GM19467 (cell line): ENCODE measurements around the gene MTRR.
"Not testable (repeated sequence)": the region's sequence is repeated elsewhere in the genome, so short reads cannot be mapped to it uniquely, and the experiment has no call there.

Experiments used
- ATAC-seq: cut with Tn5 transposase; IDR thresholded peaks from one replicate; pipeline ENCODE4 v1.9.1; 2021; ENCODE audit warnings: mild to moderate bottlenecking, moderate library complexity; ENCODE audit not compliant: unreplicated experiment

Gene MTRR

DNA sequence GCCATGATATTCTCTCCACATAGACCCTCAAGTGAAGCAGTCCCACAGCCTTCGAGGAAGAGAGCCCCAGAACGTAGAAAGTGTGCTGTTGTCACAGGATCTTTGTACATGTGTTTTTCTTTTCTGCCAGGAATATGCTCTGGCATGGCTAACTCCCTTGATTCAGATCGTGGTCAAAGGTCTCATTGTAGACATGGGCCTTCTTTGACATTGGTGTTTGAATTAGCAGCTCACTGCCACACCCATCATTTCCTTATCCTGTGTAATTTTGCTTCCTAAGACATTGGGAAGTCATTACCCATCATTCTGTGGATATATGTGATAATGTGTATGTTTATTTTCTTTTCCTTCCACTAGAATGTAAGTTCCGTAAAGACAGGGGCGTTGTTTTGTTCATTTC lies 25.5 kb downstream of the MTRR start:
- ATAC-seq: no peak

DNA sequence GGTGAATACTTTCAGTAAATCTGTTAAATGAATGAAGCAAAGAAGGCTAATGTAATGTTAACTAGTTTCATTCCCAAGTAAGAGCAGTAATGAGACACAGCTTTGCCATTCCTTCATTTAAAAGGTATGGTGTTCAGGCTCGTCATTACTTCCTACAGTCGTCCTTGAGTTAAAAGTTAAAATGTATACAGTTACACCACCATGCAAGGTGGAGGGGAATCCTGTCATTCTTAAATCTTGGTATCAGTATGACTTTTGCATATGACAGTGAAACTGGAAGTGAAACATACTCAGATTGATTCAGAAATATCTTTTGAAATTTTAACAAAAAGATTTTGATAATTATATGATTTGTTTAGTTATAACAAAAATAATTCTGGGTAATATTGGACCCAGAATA lies 25.9 kb downstream of the MTRR start:
- peak; percentile 96 for ATAC-seq

DNA sequence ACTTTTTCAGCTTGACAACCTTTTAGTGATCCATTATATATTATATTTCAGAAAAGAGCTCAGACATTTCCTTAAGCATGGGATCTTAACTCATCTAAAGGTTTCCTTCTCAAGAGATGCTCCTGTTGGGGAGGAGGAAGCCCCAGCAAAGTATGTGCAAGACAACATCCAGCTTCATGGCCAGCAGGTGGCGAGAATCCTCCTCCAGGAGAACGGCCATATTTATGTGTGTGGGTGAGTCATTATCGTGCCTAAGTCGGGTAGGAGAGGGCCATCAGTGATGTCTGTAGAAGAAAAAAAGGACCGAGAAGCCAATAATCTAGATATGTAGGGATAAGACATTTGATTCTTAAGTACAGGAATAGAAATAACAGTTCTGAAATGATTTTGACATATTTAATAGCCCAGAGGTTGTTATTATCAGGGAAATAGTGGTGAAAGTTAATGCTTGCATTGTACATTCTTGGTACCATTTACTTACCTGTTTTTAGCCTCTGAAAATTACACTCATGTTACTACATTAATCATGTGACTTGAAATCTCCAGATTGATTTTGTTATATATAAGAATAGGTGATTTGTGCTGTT lies 28.2 kb downstream of the MTRR start:
- ATAC-seq: no peak

DNA sequence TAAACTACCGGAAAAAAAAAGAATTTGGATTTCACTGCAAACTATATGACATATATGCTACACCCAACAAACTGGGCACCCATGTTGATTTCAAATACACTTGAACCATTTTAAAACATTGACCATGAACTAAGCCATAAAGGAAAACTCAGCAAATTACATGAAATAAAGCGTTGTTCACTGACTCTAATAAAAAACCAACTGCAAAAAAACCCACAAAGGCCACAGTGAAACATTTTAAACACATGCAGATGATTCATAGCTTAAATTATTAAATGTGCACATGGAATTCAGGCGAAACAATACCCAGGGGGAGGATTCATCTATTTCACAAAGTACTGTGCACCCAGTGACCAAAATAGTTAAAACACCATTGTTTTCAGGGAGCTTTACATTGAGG lies 33.3 kb downstream of the MTRR start:
- ATAC-seq: no peak

DNA sequence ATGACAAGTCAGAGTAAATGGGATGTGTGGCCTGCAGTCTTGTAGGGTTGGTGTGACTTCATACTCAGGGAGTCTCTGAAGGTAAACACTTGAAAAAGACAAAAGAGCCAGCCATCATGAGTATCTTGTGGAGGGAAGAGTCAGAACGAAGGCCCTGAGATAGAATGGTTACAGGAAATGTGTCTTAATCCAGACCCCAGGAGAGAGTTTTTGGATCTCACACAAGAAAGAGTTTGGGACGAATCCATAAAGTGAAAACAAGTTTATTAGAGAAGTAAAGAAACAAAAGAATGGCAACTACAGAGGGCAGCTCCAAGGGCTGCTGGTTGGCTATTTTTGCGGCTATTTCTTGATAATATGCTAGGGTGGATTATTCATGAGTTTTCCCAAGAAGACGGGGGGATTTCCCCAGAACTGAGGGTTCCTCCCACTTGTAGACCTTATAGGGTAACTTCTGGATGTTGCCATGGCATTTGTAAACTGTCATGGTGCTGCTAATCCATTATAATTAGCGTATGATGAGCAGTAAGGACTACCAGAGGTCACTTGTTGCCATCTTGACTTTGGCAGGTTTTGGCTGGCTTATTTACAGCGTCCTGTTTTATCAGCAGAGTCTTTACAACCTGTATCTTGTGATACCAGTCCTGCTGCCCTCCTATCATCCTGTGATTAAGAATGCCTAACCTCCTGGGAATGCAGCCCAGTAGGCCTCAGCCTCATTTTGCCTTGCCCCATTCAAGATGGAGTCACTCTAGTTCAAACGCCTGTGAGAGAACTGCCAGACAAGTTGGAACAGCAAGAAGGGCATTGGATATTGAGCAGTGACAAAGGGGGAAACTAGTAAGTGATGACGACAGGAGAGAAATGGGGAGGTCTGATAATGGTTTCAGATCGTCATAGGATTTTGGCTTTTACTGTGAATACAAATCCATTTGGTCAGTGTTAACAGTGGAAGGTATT lies 34.0 kb downstream of the MTRR start:
- no peak for ATAC-seq

DNA sequence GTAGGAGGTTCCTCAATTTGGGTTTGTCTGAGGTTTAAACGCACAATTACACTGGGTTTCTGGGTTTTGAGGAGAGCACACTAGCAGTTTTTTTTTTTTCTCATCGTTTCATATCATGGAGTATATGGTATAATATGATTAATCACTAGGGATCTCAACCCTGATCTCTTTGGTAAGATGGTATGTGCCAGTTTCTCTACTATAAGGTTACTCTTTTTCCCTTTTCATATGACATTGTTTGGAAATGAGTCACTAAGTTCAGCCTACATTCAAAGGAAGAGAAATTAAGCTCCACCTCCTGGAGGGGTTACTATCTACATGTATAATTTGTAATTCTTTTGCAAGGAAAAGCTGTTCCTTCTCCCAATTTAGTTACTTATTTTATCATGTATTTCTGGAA lies 35.2 kb downstream of the MTRR start:
- ATAC-seq: no peak

DNA sequence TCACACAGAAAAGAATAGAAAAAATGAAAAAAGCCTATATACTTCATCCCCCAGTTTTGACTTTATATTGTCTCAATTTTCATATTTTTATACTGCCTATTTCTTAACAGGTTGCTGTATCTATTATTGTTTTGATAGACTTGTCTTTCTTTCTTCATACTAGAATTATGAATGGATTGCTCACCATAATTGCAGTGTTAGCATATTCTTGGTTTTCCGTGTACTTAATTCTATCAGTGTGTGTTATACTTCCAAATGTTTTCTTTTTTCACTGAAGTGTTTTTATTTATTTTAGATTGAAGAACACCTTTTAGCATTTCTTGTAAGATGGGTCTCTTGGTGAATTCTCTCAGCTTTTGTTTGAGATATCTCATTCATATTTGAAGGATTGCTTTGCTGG lies 38.7 kb downstream of the MTRR start:
- ATAC-seq: no peak

DNA sequence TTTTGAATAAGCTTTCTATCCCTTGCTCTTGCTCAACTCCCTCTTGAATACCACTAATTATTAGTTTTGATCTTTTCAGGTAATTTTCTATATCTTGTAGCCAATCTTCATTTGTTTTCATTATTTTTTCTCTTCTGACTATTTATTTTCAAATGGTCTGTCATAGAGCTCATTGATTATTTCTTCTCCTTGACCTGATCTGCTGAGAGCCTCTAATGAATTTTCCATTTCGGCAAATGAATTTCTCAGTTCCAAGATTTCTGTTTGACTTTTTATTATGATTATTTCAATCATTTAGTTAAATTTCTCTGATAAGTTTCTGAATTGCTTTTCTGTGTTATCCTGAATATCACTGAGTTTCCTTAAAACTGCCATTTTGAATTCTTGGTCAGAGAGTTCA lies 39.4 kb downstream of the MTRR start:
- ATAC-seq: no peak

DNA sequence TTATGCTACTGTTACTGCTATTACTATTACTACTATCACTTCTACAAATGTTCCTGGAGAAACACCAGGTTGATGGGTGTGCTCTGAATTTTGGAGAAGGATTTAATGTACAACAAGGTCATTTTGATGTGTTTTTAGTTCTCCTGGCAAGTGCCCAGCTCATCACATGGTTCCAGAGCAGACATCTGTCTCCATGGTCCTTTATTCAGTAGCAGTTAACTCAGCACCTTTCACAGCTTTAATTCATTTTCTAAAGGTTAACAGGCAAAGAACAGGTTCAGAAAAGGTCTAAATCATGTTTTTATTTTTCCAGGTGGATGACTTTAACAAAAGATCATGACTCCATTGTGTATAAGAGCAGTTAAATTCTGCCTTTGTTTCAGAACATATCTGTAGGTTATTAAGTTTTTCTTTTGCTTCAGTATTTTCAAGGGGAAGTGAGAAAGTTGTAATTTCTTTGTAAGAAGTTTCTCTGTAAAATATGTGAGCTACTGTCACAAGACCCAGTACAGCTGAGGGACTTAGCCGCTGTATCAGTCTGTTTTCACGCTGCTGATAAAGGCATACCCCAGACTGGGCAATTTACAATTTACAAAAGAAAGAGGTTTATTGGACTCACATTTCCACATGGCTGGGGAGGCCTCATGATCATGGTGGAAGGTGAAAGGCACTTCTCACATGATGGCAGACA lies 41.9 kb downstream of the MTRR start:
- ATAC-seq: no peak

DNA sequence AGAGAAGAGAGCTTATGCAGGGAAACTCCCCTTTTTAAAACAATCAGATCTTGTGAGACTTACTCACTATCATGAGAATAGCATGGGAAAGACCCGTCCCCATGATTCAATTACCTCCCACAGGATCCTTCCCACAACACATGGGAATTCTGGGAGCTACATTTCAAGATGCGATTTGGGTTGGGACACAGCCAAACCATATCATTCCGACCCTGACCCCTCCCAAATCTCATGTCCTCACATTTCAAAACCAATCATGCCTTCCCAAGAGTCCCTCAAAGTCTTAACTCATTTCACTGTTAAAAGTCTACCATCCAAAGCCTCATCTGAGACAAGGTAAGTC lies 42.5 kb downstream of the MTRR start:
- not testable (repeated sequence) for ATAC-seq

DNA sequence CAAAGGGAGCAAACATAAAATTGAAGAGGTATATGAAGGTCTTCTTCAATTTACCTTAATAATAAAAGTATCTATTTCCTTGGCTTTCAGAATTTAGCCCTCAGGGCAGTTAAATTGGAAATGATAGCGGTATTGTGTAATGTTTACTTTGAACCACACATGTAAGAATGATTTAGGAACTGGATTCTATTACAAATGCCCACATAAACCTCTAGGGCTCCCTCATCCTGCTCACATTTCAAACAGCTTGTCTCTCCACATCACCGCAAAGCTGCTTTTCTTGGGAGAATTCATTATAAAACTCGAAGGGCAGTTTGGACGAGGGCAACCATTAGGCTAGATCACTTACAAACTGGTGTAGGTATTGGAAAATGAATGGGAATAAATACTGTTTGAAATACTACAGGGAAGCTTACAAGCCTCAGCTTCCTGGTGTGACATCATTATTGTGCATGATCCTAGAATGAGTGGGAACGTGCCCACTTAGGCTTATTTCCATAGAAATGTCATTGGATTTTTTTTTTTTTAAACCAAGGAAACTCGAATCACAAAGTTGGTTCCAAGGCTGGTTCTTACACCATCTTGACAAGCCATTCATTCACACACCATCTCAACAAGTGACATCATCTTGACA lies 47.3 kb downstream of the MTRR start:
- no peak for ATAC-seq

DNA sequence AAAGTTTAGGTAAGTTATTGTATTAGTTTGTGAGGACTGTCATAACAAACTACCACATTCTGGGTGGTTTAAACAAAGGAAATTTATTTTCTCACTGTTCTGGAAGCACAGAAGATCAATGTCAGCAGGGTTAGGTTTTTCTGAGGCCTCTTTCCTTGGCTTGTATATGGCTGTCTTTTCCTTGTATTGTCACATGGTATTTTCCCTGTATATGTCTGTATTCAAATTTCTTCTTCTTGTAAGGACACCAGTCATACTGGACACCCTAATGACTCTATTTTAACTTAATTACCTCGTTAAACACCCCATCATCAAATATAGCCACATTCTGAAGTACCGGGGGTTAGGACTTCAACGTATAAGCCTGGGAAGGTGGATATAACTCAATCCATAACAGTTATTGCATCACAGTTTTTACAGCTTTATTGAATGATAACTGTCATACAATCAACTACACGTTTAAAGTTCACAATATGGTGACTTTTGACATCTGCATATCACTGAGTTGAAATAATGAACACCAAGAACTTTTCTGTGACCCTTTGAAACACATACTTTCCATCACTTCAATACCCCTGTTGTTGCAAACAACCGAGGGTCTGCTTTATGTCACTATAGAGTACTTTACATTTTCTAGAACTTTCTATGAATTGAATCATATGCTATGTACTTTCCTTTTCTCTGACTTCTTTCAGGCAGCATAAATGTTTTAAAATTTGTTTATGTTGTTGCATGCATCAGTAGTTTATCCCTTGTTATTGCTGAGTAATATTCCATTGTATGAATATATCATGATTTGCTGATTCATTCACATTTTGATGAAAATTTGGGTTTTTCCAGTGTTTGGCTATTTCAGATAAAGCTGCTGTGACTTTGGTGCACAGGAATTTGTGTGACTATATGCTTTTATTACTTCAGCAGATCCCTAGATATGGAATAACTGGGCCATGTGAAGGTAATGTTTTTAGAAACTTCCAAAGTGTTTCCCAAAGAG lies 48.5 kb downstream of the MTRR start:
- no peak for ATAC-seq

DNA sequence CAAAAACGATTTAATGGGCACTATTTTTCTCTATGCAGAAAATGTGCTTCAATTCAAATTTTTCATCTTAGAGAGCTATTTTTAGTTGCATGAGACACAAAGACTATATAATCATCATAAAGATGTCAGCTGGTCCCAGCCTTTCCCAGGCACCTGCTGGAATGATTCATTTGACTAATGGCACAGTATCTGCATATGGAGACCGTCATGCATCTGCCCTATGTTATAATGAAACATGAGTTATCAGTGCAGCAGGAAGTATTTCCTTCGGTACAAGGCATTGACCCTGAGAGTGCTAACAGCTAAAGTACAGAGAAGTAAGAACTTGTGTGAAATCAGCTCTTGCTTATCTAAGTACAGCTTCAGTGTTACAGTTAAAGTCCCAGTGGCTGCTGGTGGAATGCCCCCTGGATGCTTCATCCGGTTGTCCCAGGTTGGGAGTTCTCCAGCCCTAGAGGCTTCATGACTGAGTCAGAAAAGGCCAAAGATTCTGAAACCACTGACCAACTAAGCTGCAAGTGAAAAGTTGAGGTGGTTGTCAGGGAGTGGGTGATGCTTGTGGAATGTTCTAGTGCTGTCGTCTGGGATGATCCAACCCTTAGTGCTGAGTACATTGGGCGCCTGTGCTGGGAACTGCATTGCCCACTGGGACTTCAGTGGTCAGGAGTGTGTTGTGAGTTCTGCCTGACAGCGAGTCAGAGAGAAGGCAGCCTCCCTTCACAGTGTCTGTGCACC lies 57.2 kb downstream of the MTRR start:
- no peak for ATAC-seq

DNA sequence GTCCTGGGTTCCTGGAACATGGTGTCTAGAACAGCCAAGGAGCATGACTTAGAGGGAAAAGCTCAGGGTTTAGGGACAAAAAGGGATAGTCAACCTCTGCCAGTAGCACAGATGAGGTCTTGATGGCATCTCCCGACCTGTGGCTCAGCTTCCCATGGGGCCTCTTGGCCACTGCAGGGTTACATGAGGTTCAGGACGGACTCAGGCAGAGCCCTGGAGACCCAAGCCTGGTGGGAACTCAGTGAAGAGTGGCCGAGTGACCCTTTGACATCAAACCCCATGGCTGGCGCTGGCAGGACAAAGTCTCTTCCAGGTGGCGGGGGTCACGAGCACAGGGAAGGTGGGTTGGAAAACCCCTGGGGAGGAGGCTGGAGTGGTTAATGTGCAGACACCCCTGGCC lies 57.8 kb downstream of the MTRR start:
- ATAC-seq: no peak

DNA sequence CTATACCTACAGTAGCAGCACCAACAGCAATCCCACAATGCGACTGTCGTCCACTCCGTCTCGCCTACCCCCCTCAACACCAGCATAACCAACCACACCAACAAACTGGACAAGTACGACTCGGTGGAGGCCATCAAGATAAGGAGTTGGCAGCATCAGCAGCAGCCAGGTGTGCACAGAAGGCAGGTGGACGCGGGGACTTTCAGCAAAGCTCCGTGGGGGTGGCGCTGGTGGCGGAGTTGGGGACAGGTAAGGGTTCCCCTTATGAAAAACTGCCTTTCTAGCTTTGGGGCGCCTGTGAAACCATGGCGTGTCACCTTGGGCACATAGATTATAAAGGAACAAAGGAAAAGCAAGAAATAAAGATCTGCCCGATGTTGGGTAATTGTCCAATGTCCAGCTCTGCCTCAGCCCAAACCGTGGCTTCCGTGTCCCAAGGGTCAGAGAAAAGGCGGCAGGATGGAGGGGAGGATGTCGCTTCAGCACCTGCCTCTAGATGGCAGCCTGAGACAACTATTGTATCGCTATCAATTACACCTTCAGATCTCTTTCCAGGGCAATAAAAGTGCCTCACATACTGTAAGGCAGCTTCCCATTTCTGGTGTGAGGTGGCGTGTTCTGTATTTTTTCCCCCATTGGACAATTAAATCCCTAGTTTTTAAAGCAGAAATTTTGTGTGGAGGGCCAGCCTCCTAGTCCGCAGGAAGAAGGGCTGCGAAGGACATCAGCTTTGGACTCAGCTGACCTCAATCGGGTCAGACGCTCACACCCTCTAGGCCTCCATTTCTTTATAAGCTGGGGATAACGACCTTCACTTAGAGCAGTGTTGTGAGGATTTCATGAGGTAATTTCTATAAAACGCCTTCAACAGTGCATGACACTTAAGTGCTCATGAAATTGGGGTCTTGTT lies 58.8 kb downstream of the MTRR start:
- peak; percentile 74 for ATAC-seq

DNA sequence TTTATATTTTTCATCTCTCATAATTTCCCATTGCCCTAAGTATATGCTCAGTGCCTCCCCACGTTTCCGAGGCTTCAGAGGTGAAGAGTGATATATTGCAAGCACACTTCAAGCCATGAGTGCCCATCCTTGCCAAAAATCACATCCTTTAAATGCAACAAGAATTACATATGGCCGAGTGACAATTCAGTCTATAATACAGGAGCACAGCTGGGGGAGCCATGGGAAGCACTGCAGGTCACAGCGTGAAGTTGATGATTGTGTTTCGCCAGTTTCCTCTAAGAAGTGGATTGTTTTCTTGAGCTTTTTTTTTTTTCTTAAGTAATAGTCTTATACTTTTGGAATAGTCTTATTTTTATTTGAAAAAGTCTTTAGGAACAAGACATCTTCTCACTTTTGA lies 61.1 kb downstream of the MTRR start:
- no peak for ATAC-seq

DNA sequence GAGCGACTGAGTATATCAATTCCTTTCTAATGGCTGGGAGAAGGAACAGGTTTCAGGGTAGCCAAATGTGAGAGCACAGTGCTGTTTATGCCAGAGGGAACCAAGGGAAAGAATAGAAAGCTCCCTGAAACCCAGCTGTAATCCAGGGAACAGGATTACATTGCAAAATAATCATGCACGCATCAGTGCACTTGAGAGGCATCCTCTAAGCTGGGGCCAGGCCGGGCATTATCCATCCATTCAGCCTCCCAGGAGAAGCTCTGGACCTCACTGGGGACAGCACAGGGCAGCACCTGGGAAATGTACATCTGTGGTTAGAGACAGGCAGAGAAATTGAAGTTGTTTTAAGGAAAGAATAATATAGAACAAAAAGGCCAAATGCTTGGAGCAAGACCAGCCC lies 72.7 kb downstream of the MTRR start:
- no peak for ATAC-seq

DNA sequence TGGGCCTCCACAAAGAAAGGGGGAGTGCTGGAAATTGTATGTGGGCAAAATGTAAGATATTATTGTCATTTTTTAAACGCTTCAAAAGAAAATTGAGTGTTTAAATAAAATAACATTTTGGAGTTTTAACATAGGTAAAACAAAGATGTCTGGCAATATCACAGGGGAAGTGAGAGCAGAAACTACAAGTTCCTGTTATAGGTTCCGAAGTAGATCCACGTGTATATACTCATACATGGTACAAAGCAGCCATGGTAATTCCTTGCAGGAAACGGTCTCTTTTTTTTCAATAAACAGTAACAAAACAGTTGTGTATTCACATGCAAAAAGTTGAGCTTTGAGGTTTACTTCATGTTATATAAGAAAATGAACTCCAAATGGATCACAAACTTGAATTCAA lies 78.4 kb downstream of the MTRR start:
- no peak for ATAC-seq
